Measurements from ENCODE around the gene TMX4.

- TF ChIP-seq, protein P1, sequence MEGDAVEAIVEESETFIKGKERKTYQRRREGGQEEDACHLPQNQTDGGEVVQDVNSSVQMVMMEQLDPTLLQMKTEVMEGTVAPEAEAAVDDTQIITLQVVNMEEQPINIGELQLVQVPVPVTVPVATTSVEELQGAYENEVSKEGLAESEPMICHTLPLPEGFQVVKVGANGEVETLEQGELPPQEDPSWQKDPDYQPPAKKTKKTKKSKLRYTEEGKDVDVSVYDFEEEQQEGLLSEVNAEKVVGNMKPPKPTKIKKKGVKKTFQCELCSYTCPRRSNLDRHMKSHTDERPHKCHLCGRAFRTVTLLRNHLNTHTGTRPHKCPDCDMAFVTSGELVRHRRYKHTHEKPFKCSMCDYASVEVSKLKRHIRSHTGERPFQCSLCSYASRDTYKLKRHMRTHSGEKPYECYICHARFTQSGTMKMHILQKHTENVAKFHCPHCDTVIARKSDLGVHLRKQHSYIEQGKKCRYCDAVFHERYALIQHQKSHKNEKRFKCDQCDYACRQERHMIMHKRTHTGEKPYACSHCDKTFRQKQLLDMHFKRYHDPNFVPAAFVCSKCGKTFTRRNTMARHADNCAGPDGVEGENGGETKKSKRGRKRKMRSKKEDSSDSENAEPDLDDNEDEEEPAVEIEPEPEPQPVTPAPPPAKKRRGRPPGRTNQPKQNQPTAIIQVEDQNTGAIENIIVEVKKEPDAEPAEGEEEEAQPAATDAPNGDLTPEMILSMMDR (IDR thresholded peaks at IDR 0.05; ENCODE audit: low read length) = no peak
- TF ChIP-seq EZH2 (IDR thresholded peaks at IDR 0.05; ENCODE audit: borderline replicate concordance, low read length) = no peak
These were observed 75.7 kb downstream of the TMX4 start for GRCh38 chr20:7943891-7944290.

Data from OCI-LY1 (cell line).